H7 (cell line): ENCODE results near the gene KLHL29. TPM values are rescaled to one million over a fixed set of nuclear protein-coding genes. Genes with fewer than 3 reads are reported as not detected.

Experiments
- DNase-seq: peaks from one replicate; pipeline ENCODE4 v3.0.0; 2012
- H3K27me3 ChIP-seq: 2 replicates; pipeline ENCODE4 v1.6.0; 2011; ENCODE audit warnings: mild to moderate bottlenecking, low read length; ENCODE audit not compliant: control insufficient read depth, insufficient read depth
- H3K36me3 ChIP-seq: replicated peaks from 2 replicates; pipeline ENCODE4 v1.5.1; 2011; ENCODE audit warnings: low read length; ENCODE audit not compliant: control insufficient read depth, insufficient read depth
- H3K4me3 ChIP-seq: 2 replicates; pipeline ENCODE4 v1.5.1; 2011; ENCODE audit warnings: low read depth, mild to moderate bottlenecking, control low read depth, low read length, moderate library complexity; ENCODE audit not compliant: insufficient read depth
- total RNA-seq: library from RNA; depleted of rRNA; stranded (reverse); fragments of >200 nt; shearing (Covaris generic); gene quantifications from 2 replicates; pipeline ENCODE4 v1.2.3, GENCODE V29; 2014

KLHL29 gene
- total RNA-seq, 1 experiment from 2014 or later: 6.2 TPM

GRCh38 chr2:23692263-23692662 lies 307.3 kb downstream of the KLHL29 start:
- Histone ChIP-seq H3K4me3 (no peak overlapping the region), H3K27me3 (no peaks in the 10 kb centered on the region), H3K36me3 (no peaks in the 10 kb centered on the region)
- DNase-seq: no peak

GRCh38 chr2:23692851-23693605 lies 308.0 kb downstream of the KLHL29 start:
- no peaks in the 10 kb centered on the region for H3K27me3 ChIP-seq
- no peak overlapping the region for H3K4me3 ChIP-seq
- no peaks in the 10 kb centered on the region for H3K36me3 ChIP-seq
- DNase-seq: no peak

GRCh38 chr2:23693606-23693951 lies 308.6 kb downstream of the KLHL29 start:
- no peak overlapping the region for H3K4me3 ChIP-seq
- no peaks in the 10 kb centered on the region for H3K36me3 ChIP-seq
- H3K27me3 ChIP-seq: no peaks in the 10 kb centered on the region
- no peak for DNase-seq

- Histone ChIP-seq H3K4me3 (no peak overlapping the region), H3K27me3 (no peaks in the 10 kb centered on the region), H3K36me3 (no peaks in the 10 kb centered on the region)
- peak; percentile 33 for DNase-seq
Measured at GRCh38 chr2:23694058-23695045, 309.4 kb downstream of the KLHL29 start.

GRCh38 chr2:23695214-23695889 lies 310.4 kb downstream of the KLHL29 start:
- H3K4me3 ChIP-seq: no peak overlapping the region
- no peaks in the 10 kb centered on the region for H3K36me3 ChIP-seq
- DNase-seq: peak; percentile 48
- H3K27me3 ChIP-seq: no peaks in the 10 kb centered on the region

GRCh38 chr2:23695890-23696751 lies 311.1 kb downstream of the KLHL29 start:
- Histone ChIP-seq H3K27me3 (no peaks in the 10 kb centered on the region), H3K4me3 (no peak overlapping the region), H3K36me3 (no peaks in the 10 kb centered on the region)
- peak; percentile 38 for DNase-seq

GRCh38 chr2:23696752-23697045 lies 311.7 kb downstream of the KLHL29 start:
- DNase-seq: no peak
- H3K36me3 ChIP-seq: no peaks in the 10 kb centered on the region
- no peak overlapping the region for H3K4me3 ChIP-seq

GRCh38 chr2:23697256-23698075 lies 312.5 kb downstream of the KLHL29 start:
- Histone ChIP-seq H3K4me3 (no peak overlapping the region), H3K27me3 (no peaks in the 10 kb centered on the region), H3K36me3 (no peaks in the 10 kb centered on the region)
- DNase-seq: peak; percentile 35

More at GRCh38 chr2:23696752-23697045, 311.7 kb downstream of the KLHL29 start:
- no peaks in the 10 kb centered on the region for H3K27me3 ChIP-seq

- Histone ChIP-seq H3K27me3 (no peaks in the 10 kb centered on the region), H3K4me3 (no peak overlapping the region), H3K36me3 (no peaks in the 10 kb centered on the region)
- DNase-seq: no peak
Measured at GRCh38 chr2:23698116-23698693, 313.2 kb downstream of the KLHL29 start.

- H3K4me3 ChIP-seq: no peak overlapping the region
- H3K36me3 ChIP-seq: no peaks in the 10 kb centered on the region
- H3K27me3 ChIP-seq: no peaks in the 10 kb centered on the region
- peak; percentile 76 for DNase-seq
Measured at GRCh38 chr2:23698721-23699579, 314.0 kb downstream of the KLHL29 start.

GRCh38 chr2:23699580-23699925 lies 314.6 kb downstream of the KLHL29 start:
- Histone ChIP-seq H3K4me3 (no peak overlapping the region), H3K36me3 (no peaks in the 10 kb centered on the region), H3K27me3 (no peaks in the 10 kb centered on the region)
- no peak for DNase-seq

GRCh38 chr2:23700627-23701026 lies 315.6 kb downstream of the KLHL29 start:
- Histone ChIP-seq H3K4me3 (no peak overlapping the region), H3K27me3 (no peaks in the 10 kb centered on the region), H3K36me3 (no peaks in the 10 kb centered on the region)
- DNase-seq: peak; percentile 20
